Measurements from ENCODE around the gene DNAJC1.
"Not testable (repeated sequence)": the region's sequence is repeated elsewhere in the genome, so short reads cannot be mapped to it uniquely, and the experiment has no call there.

DNAJC1 gene, protein sequence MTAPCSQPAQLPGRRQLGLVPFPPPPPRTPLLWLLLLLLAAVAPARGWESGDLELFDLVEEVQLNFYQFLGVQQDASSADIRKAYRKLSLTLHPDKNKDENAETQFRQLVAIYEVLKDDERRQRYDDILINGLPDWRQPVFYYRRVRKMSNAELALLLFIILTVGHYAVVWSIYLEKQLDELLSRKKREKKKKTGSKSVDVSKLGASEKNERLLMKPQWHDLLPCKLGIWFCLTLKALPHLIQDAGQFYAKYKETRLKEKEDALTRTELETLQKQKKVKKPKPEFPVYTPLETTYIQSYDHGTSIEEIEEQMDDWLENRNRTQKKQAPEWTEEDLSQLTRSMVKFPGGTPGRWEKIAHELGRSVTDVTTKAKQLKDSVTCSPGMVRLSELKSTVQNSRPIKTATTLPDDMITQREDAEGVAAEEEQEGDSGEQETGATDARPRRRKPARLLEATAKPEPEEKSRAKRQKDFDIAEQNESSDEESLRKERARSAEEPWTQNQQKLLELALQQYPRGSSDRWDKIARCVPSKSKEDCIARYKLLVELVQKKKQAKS

DNA sequence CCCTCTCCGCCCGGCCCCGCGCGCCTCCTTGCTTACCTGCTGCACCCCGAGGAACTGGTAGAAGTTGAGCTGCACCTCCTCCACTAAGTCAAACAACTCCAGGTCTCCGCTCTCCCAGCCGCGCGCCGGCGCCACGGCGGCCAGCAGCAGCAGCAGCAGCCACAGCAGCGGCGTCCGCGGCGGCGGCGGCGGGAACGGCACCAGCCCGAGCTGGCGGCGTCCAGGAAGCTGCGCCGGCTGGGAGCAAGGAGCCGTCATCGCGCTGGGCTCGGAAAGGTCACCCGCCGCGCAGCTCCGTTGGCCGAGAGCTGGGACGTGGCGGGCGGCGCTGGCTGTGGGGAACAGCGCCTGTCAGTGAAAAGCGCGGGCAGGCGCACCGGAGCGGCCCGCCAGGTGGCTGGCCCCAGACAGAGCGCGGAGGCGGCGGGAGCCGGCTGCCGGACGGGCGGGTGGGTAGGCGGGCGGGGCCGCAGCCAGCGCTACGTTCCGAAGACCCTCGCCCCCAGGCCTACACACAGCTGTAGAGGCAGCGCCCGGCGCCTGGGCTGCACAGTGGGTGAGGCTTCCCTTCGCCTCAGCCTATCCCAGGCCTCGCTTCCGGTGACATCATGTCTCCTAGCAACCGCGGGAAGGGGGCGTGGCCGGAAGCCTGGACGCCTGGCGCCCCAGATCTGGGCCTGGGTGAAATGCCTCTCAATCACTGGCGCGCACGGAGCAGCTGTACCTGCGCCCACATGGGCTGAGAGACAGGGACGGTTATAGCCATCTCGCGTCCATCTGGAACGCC lies at the start of gene DNAJC1:
TSS of gene DNAJC1 (minus strand) at position 554 of the 787 bp plus-strand sequence. CDS start at position 258, 296 bp downstream.
- DNase-seq: peak; percentile 96

- no peak for DNase-seq
Measured at GRCh38 chr10:22053048-22053447, 49.5 kb upstream of the DNAJC1 start.

- no peak for DNase-seq
Measured at GRCh38 chr10:22049635-22050034, 46.1 kb upstream of the DNAJC1 start.

DNA sequence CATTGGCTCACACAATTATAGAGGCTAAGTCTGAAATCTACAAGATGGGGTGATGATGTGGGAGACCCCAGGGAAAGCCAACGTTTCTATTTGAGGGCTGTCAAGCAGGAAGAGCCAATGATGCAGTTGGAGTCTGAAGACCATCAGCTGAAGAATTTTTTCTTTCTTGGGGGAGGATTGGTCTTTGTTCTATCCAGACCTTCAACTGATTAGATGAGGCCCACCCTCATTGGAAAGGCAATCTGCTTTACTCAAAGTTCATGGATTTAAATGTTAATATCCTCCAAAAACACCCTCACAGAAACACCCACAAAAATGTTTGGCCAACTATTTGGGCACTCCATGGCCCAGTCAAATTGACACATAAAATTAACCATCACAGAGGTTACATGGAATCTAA lies 44.3 kb upstream of the DNAJC1 start:
- no peak for DNase-seq

DNA sequence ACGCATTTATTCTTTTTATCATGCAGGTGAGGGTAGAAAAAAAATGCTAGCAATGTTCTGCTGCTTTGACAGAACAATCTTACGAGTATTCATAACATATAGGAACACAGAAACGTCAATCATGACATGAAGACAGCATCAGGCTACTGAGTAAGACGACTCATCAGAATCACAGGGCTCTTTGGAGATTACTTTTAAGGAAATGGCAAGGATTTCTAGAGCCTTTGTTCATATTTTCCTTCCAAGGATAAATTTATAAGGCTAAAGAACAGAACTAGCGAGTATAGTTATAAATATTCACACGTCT lies 39.8 kb upstream of the DNAJC1 start:
- DNase-seq: no peak

GRCh38 chr10:22042557-22043326 lies 39.2 kb upstream of the DNAJC1 start:
- no peak for DNase-seq

DNA sequence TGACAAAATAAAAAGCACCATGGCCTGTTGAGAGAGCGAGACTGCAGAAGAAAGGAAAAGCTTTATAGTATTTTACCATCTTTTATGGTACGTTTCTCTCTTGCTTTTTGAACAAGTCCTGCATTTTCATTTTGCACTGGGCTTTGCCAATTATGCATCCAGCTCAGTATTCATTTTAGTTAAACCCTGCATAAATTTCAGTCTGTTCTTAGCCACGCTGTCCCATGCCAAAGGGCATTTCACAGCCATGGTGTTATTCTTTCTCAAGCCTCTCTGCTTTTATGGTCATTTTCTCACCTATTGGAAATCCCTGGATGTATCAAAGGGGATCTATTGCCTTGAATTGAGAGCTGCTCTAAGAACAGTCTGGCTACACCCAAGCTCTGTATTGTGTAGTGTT lies 30.8 kb upstream of the DNAJC1 start:
- no peak for DNase-seq

GRCh38 chr10:22032268-22032667 lies 28.7 kb upstream of the DNAJC1 start:
- DNase-seq: not testable (repeated sequence)

DNA sequence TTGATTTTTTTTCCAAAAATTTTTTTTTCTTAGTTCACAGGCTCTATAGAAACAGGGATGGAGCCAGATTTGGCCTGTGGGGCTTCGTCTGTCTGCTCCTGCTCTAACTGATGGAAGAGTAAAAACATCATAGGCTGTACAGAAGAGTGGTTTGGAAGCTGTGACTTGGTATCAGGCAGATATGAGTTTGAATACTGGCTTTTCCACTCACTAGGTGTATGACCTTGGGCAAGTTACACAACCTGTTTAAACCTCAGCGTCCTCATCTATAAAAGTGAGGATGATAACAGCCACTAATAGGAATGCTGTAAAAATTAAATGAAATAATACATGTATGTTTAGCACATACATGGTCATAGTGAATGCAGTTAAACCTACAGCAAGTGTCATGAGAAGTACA lies 26.9 kb upstream of the DNAJC1 start:
- DNase-seq: no peak

DNA sequence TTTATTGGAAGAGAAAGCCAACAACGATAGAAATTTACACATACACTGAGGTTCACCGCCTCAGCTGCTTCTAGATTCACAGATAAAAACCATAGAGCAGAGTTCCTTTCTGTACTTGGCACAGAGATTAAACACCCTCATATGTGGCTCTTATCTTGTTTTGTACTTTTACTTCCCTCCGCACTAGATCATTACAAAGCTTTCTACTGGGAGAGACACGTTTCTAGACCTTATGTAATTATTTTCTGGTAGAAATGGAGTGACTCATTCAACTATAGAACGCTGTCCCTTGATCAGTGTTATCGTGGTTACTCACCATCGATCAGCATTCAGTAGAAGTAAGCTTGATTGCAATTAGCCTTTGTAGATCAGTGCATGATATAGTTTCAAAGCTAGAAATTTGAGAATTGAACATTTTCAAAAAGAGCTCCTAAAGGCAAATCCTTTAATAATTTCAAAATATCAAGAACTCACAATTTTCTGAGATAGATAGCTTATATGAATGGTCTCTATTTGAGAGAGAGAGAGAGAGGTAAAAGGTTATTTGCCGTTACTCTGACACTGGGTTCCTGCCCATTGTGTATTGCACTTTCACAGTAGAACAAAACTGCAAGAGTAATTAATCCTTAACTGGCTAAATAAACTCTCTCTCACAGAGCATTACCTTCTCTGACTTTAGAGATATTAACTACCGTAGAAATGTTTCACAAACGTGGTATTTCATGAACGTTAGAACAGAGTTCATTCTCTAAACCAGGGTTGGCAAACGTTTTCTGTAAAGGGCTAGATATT lies 26.1 kb upstream of the DNAJC1 start:
- no peak for DNase-seq

GRCh38 chr10:22027364-22028238 lies 24.1 kb upstream of the DNAJC1 start:
- DNase-seq: no peak

DNA sequence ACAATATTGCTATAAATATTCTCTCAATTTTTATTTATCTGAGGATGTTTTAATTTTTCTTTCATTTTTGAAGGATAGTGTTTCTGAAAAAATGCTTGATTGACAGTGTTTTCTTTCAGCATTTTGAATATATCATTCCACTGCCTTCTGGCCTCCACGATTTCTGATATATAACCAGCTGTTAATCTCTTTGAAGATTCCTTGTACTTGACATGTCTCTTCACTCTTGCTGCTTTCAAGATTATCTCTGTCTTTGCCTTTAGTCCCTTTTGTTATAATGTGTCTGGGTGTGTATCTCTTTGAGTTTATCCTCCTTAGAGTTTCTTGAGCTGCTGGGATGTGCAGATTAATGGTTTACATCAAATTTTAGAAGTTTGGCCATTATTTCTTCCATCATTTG lies 22.8 kb upstream of the DNAJC1 start:
- no peak for DNase-seq

DNA sequence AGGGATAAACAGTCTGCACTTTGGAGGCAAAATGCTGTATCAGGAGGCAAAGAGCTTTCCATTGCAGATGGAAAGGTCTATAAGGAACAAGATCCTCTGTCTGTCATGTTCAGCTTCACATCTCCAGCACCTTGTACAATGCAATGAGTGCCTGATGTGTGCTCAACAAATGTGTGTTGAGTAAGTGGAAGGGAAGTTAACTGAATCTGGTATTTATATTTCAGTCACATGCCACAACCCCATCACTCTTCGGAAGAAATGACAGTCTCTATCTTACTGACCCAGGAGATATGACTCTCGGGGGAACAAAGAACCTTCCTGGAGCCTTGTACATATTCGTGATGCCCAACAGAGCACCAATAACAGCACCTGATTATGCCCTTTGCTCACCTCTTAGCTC lies 20.0 kb upstream of the DNAJC1 start:
- DNase-seq: no peak

- peak; percentile 40 for DNase-seq
Measured at GRCh38 chr10:22022257-22023032, 18.9 kb upstream of the DNAJC1 start.

GRCh38 chr10:22021144-22021543 lies 17.6 kb upstream of the DNAJC1 start:
- DNase-seq: not testable (repeated sequence)

- no peak for DNase-seq
Measured at GRCh38 chr10:22017283-22018020, 13.9 kb upstream of the DNAJC1 start.

GRCh38 chr10:22016046-22016705 lies 12.6 kb upstream of the DNAJC1 start:
- no peak for DNase-seq

GRCh38 chr10:22010973-22011408 lies 7.5 kb upstream of the DNAJC1 start:
- no peak for DNase-seq

DNA sequence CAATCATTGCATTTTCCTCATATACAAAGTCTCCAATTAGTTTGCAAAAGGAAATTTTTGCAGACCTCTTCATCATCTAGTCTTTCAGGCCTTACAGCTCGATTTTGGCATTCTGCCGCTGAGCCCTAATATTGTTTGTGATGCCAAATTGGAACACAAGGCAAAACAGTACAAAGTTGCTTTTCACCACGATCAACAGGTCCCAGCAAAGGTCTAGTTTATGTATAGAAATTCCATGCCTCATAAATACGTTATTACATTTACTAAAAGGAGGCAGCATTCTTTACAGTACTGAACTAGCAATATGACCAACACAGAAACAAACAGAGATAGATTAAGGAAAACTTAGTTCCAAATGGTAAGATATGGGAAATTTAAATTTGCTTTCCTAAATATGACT lies 7.0 kb upstream of the DNAJC1 start:
- no peak for DNase-seq
